ENCODE results near the gene NRM. TPM values are rescaled to one million over a fixed set of nuclear protein-coding genes. Genes with fewer than 3 reads are reported as not detected.
"Not testable (repeated sequence)": the region's sequence is repeated elsewhere in the genome, so short reads cannot be mapped to it uniquely, and the experiment has no call there.

The NRM gene
- total RNA-seq, 1 donor from 2014 or later = 2.9 TPM

GRCh38 chr6:30672445-30673253, 18.1 kb downstream of the NRM start, which contains the start of gene DHX16:
TSS of gene DHX16 (minus strand) at chr6:30673006. CDS start at chr6:30672841, 165 bp downstream.
- peak; percentile 99 for DNase-seq (ENCODE audit: low read depth)

- DNase-seq (ENCODE audit: low read depth) = no peak
Observed at GRCh38 chr6:30670760-30671527, 19.8 kb downstream of the NRM start.

- DNase-seq (ENCODE audit: low read depth) = not testable (repeated sequence)
Observed at GRCh38 chr6:30666300-30666699, 24.5 kb downstream of the NRM start.

- DNase-seq (ENCODE audit: low read depth) = no peak
Observed at GRCh38 chr6:30664994-30665767, 25.6 kb downstream of the NRM start.

GRCh38 chr6:30657922-30658321, 32.9 kb downstream of the NRM start:
- not testable (repeated sequence) for DNase-seq (ENCODE audit: low read depth)

GRCh38 chr6:30657454-30657853, 33.3 kb downstream of the NRM start:
- DNase-seq (ENCODE audit: low read depth) = no peak

GRCh38 chr6:30656513-30656912, 34.3 kb downstream of the NRM start:
- DNase-seq (ENCODE audit: low read depth) = no peak

- no peak for DNase-seq (ENCODE audit: low read depth)
Observed at GRCh38 chr6:30655743-30656094, 35.1 kb downstream of the NRM start.

- DNase-seq (ENCODE audit: low read depth) = no peak
Observed at GRCh38 chr6:30654798-30655742, 35.7 kb downstream of the NRM start.

GRCh38 chr6:30651143-30651542, 39.6 kb downstream of the NRM start:
- DNase-seq (ENCODE audit: low read depth) = no peak

GRCh38 chr6:30647242-30648116, 43.3 kb downstream of the NRM start:
- peak; percentile 73 for DNase-seq (ENCODE audit: low read depth)

- DNase-seq (ENCODE audit: low read depth) = peak; percentile 91
Observed at GRCh38 chr6:30646450-30647241, 44.1 kb downstream of the NRM start, which contains the start of gene C6orf136. TSS of gene C6orf136 (plus strand) at chr6:30647133. CDS start at chr6:30647232, 99 bp downstream.

GRCh38 chr6:30645989-30646388, 44.8 kb downstream of the NRM start:
- no peak for DNase-seq (ENCODE audit: low read depth)

GRCh38 chr6:30644769-30645168, 46.0 kb downstream of the NRM start:
- no peak for DNase-seq (ENCODE audit: low read depth)

- no peak for DNase-seq (ENCODE audit: low read depth)
Observed at GRCh38 chr6:30643656-30644055, 47.1 kb downstream of the NRM start.

GRCh38 chr6:30641048-30641447, 49.7 kb downstream of the NRM start:
- no peak for DNase-seq (ENCODE audit: low read depth)

GRCh38 chr6:30640481-30640880, 50.3 kb downstream of the NRM start:
- no peak for DNase-seq (ENCODE audit: low read depth)
